Stimulated activated CD8-positive, alpha-beta memory T cell treated with anti-CD3 and anti-CD28 coated beads, Interleukin-15, amount 100 ng/mL, for 48 hours (primary cell): Measurements from ENCODE around the gene TBX4.

ENCODE experiments used
- DNase-seq, 2 donors: peaks; one replicate each; pipeline ENCODE4 v3.0.0-alpha.2; 2020; ENCODE audit warnings: low read depth in 2 of 2

The TBX4 gene

GRCh38 chr17:61412860-61413660, 39.2 kb upstream of the TBX4 start:
- DNase-seq, result no peak

- no peak for DNase-seq
Measured at GRCh38 chr17:61413661-61414126, 38.5 kb upstream of the TBX4 start.

GRCh38 chr17:61414141-61414935, 37.9 kb upstream of the TBX4 start:
- DNase-seq, result no peak

- DNase-seq, result no peak
Measured at GRCh38 chr17:61414936-61415251, 37.3 kb upstream of the TBX4 start.

GRCh38 chr17:61415374-61416210, 36.6 kb upstream of the TBX4 start:
- no peak for DNase-seq

GRCh38 chr17:61416211-61416539, 36.0 kb upstream of the TBX4 start:
- DNase-seq, result no peak

GRCh38 chr17:61416540-61417363, 35.5 kb upstream of the TBX4 start:
- DNase-seq, result peak in 1 of 2 donors; percentile 42

- DNase-seq, result no peak
Measured at GRCh38 chr17:61418449-61418848, 33.8 kb upstream of the TBX4 start.

- no peak for DNase-seq
Measured at GRCh38 chr17:61419496-61420046, 32.7 kb upstream of the TBX4 start.

GRCh38 chr17:61420052-61420451, 32.2 kb upstream of the TBX4 start:
- DNase-seq, result no peak

- no peak for DNase-seq
Measured at GRCh38 chr17:61420745-61421398, 31.4 kb upstream of the TBX4 start.

- no peak for DNase-seq
Measured at GRCh38 chr17:61421460-61421859, 30.8 kb upstream of the TBX4 start.

GRCh38 chr17:61422116-61422799, 30.0 kb upstream of the TBX4 start:
- no peak for DNase-seq

- no peak for DNase-seq
Measured at GRCh38 chr17:61422869-61423268, 29.4 kb upstream of the TBX4 start.

GRCh38 chr17:61423967-61424649, 28.1 kb upstream of the TBX4 start:
- DNase-seq, result no peak

- DNase-seq, result no peak
Measured at GRCh38 chr17:61425682-61426481, 26.3 kb upstream of the TBX4 start.

GRCh38 chr17:61426482-61427304, 25.5 kb upstream of the TBX4 start:
- DNase-seq, result no peak

GRCh38 chr17:61427567-61427966, 24.7 kb upstream of the TBX4 start:
- DNase-seq, result no peak
